Measurements from ENCODE around the gene SEPTIN3.

- TF ChIP-seq POLR2AphosphoS5 (IDR thresholded peaks at IDR 0.05) (no peak), CTCF (IDR thresholded peaks at IDR 0.05) (no peak), POLR2A (IDR thresholded peaks at IDR 0.05) (no peak), EP300 (IDR thresholded peaks at IDR 0.05) (no peak)
These were observed 642 bp upstream of the SEPTIN3 start for GRCh38 chr22:41968601-41969000.

Measured in upper lobe of left lung (tissue), 4 donors.